CMK (cell line): ENCODE results near the gene PSME3.

Experiments used
- DNase-seq: peaks from one replicate; pipeline ENCODE4 v3.0.0-alpha.2; 2010; ENCODE audit warnings: low read depth

The PSME3 gene

GRCh38 chr17:42817866-42818265, 15.3 kb upstream of the PSME3 start:
- no peak for DNase-seq

- no peak for DNase-seq
Observed at GRCh38 chr17:42818379-42818778, 14.8 kb upstream of the PSME3 start.

- DNase-seq = no peak
Observed at GRCh38 chr17:42819939-42820535, 13.2 kb upstream of the PSME3 start.

GRCh38 chr17:42821176-42821575, 12.0 kb upstream of the PSME3 start:
- DNase-seq = no peak

- no peak for DNase-seq
Observed at GRCh38 chr17:42827472-42827871, 5.7 kb upstream of the PSME3 start.

- DNase-seq = no peak
Observed at GRCh38 chr17:42830971-42831370, 2.2 kb upstream of the PSME3 start.

GRCh38 chr17:42832213-42832933, 824 bp upstream of the PSME3 start:
- no peak for DNase-seq

- DNase-seq = no peak
Observed at GRCh38 chr17:42833767-42834422, 698 bp downstream of the PSME3 start.

GRCh38 chr17:42835732-42836131, 2.5 kb downstream of the PSME3 start:
- no peak for DNase-seq

- no peak for DNase-seq
Observed at GRCh38 chr17:42841975-42842685, 8.9 kb downstream of the PSME3 start.

- DNase-seq = no peak
Observed at GRCh38 chr17:42843358-42843934, 10.2 kb downstream of the PSME3 start.

GRCh38 chr17:42844271-42844670, 11.1 kb downstream of the PSME3 start, which contains the start of gene AOC2:
AOC2 (plus strand) TSS chr17:42844580; CDS start chr17:42844627, 47 bp downstream.
- DNase-seq = no peak

GRCh38 chr17:42844761-42845555, 11.8 kb downstream of the PSME3 start:
- DNase-seq = no peak

GRCh38 chr17:42845556-42845917, 12.3 kb downstream of the PSME3 start:
- DNase-seq = no peak

- no peak for DNase-seq
Observed at GRCh38 chr17:42845918-42846593, 12.9 kb downstream of the PSME3 start.

GRCh38 chr17:42846594-42847280, 13.5 kb downstream of the PSME3 start:
- DNase-seq = no peak

- DNase-seq = no peak
Observed at GRCh38 chr17:42848093-42848492, 14.9 kb downstream of the PSME3 start.

- DNase-seq = no peak
Observed at GRCh38 chr17:42849031-42849430, 15.8 kb downstream of the PSME3 start.

GRCh38 chr17:42849451-42850181, 16.4 kb downstream of the PSME3 start:
- no peak for DNase-seq

GRCh38 chr17:42850954-42851353, 17.8 kb downstream of the PSME3 start, which contains the start of gene AOC3:
AOC3 (plus strand) TSS chr17:42851199; CDS start chr17:42851344, 145 bp downstream.
- DNase-seq = no peak
